GM19099 (cell line): ENCODE results near the gene MAST4.

Source experiments
- POLR2A ChIP-seq: IDR thresholded peaks from 3 replicates; pipeline ENCODE4 v1.6.1; 2011; ENCODE audit warnings: low read depth; ENCODE audit not compliant: insufficient read length; ENCODE audit errors: extremely low read depth

Gene MAST4

GRCh38 chr5:66867618-66868322 is 271.6 kb downstream of the MAST4 start:
- no peak for TF ChIP-seq POLR2A

DNA sequence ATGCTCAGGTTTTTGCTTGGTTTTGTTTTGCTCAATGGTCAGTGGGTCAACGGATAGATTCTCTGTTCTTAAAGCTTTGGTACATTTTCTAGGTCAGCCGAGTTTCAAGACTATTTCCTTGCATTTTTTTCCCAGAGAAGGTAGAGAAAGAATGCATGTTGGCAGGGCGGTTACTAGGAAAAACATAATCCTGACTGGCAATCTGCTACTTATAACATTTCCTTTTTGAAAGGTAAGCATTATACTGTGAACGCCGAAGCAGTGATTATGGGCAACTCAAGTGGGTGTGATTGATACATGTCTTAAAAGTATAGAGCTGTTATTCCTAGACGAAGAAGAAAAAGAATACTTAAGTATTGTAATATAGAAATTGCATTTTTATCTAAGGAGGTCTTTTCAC is 273.2 kb downstream of the MAST4 start:
- TF ChIP-seq POLR2A = no peak

GRCh38 chr5:66870708-66871107 is 274.5 kb downstream of the MAST4 start:
- no peak for TF ChIP-seq POLR2A

- TF ChIP-seq POLR2A = no peak
These were observed 275.5 kb downstream of the MAST4 start for GRCh38 chr5:66871651-66872050.

- no peak for TF ChIP-seq POLR2A
These were observed 276.6 kb downstream of the MAST4 start for GRCh38 chr5:66872736-66873331.

DNA sequence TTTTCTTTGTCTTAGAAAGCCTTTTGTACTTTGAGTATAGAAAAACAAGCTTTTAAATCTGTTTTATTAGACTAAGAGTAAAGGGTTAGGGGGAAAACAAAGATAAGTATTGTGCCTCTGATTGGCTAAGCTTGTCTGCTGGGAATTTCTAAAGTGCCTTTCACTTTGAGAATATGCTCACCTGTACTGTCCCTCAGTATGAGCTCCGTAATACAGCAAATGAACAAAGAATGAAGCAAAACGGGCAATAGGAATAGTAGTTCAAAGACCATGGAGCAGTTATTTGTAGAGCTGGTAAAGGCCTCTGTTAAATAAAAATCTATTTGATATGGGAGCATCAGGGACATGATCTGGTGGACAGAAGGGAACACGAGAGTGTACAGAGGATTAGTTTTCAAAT is 277.8 kb downstream of the MAST4 start:
- TF ChIP-seq POLR2A = no peak

DNA sequence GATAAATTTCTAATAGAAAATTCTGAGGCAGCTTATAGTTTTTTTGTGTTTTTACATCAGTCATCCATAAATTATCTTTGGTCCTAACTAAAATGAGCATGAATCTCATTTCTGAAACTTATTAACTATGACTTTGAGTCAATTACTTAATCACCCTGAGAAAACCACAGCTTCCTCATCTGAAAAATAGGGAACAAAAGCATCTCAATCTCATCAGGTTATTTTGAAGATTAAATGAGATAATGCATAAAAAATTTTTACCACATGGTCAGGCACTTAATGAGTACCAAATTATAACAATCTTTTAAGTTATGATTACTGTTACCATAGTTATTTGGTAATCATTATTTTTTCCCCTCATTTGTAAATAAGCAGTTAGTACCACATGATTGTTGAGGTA is 279.1 kb downstream of the MAST4 start:
- no peak for TF ChIP-seq POLR2A

DNA sequence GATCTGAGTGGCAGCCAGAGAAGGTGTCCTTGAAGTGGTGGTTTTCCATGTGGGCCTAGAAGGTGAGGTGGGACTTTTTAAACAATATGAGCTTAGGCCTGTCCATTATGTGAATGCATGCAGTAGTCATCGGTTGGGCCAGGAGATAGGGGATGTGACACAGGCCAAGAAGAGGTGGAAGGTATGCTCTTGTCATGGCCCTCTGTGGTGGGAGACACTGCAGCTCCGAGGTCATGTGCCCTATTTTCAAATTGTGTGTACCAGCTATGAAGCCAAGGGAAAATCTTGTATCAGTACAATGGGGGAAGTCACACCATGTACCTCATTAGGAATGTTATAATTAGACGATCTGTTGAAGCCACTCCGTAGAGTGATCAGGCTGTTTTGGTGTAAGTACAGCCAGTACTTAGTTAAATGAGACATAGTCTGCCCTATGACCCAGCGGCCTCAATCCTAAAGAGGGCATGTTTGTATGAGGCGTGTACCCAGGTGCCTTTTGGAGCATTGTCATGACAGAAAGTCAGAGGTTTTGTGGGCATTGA is 280.1 kb downstream of the MAST4 start:
- TF ChIP-seq POLR2A = no peak

DNA sequence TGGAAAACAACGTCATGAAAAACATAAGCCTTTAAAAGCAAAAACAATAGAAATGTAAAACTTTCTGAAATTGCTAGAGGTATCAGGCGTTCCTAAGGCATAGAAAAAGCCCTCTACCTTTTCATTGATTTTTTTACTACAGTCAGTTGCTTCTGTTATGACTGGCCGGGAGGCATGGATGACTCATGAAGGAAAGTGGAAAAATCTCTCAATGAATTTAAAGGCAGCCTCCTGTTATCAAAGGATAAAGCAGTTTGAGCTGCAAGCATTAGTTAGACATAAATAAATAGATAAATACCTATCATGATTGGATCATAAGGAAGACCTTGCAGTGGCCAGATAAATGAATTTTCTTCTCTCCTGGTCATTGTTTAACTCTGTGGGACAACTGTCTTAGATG is 281.6 kb downstream of the MAST4 start:
- no peak for TF ChIP-seq POLR2A

DNA sequence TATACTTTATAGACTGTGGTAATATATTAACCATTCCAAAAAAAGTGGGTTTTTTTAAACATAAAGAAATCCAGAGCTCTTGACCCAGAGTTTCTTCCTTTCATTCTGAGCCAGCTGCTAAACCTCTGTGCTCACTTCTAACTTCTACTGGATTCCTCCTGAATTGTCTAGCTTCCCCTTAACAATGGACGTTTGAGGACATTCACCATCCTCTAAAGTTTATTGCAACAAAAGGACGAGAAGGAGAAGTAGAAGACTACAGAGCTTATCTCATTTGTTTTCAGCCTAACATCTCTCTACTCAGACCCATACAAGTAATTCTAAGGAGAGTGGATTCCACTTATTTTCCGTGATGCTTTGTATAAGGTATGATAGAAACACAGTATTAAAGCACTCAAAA is 284.2 kb downstream of the MAST4 start:
- no peak for TF ChIP-seq POLR2A

GRCh38 chr5:66881480-66882161 is 285.4 kb downstream of the MAST4 start:
- TF ChIP-seq POLR2A = no peak

GRCh38 chr5:66882606-66883227 is 286.5 kb downstream of the MAST4 start:
- no peak for TF ChIP-seq POLR2A

- no peak for TF ChIP-seq POLR2A
These were observed 288.5 kb downstream of the MAST4 start for GRCh38 chr5:66884564-66885243.

DNA sequence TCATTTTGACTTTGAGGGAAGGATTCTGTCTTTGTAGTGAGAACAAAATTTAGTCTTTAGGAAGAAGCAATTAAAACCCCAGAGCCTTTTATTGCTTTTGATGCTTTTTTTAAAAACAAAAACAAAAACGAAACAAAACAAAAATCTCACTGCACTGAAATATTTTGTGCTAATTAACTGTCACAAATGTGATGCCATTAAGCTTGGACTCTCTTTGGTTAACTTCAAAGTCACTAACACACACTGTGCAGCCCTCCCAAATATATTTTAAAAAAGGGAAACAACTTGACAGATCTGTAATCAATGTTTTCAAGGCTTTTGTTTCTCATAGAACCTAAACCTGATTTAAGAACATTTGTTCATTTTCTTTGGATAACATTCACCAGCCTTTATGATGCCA is 290.7 kb downstream of the MAST4 start:
- TF ChIP-seq POLR2A = no peak

GRCh38 chr5:66888613-66889012 is 292.4 kb downstream of the MAST4 start:
- TF ChIP-seq POLR2A = no peak

DNA sequence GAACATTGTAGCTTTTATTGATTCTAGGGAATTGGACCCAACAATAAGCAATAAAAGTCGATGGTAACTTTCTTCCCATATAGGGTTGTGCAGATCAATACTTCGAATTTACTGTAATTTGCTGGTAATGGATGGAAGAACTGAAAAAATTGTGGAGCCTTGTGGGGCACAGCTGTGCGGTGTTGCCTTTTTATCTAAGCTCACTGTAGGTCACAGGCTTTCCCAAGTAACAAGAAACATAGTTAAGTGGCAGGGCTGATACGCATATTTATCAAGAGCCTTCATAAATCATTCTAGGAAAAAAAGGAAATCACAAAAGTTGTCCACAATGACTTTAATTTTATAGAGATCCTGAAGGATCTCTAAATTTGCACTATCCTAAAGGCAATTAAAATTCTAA is 292.9 kb downstream of the MAST4 start:
- TF ChIP-seq POLR2A = no peak

- no peak for TF ChIP-seq POLR2A
These were observed 293.3 kb downstream of the MAST4 start for GRCh38 chr5:66889524-66889923.
